Activated CD4-positive, alpha-beta T cell treated with anti-CD3 and anti-CD28 coated beads, Interleukin-2, amount 10 ng/mL, durations not matched to agents 7 days and 5 days (primary cell): ENCODE results near the gene ITSN1. TPM values are rescaled to one million over a fixed set of nuclear protein-coding genes. Genes with fewer than 3 reads are reported as not detected.
"Not testable (repeated sequence)": the region's sequence is repeated elsewhere in the genome, so short reads cannot be mapped to it uniquely, and the experiment has no call there.

Experiments used
- CTCF ChIA-PET: fragments of 350-600 bp; sonication (Branson Sonifier 250); formaldehyde crosslinking; loops from one replicate; lab custom pipeline; 2021; ENCODE audit warnings: antibody characterized with exemption; lab: Charles Lee
- POLR2A ChIA-PET: fragments of 350-600 bp; sonication (Branson Sonifier 250); formaldehyde crosslinking; loops from one replicate; lab custom pipeline; 2021; ENCODE audit warnings: antibody characterized with exemption; lab: Charles Lee
- DNase-seq: peaks from one replicate; pipeline ENCODE4 v3.0.0-alpha.2; 2020
- H3K27ac Mint-ChIP-seq: one replicate; pipeline ENCODE4 v1.8.0; 2021; ENCODE audit warnings: mild to moderate bottlenecking, moderate library complexity, mixed read lengths
- H3K27me3 Mint-ChIP-seq: one replicate; pipeline ENCODE4 v1.8.0; 2021; ENCODE audit warnings: mixed read lengths
- H3K36me3 Mint-ChIP-seq: one replicate; pipeline ENCODE4 v1.8.0; 2021; ENCODE audit warnings: low read depth, mixed read lengths
- H3K4me1 Mint-ChIP-seq: one replicate; pipeline ENCODE4 v1.8.0; 2021; ENCODE audit warnings: mixed read lengths
- H3K4me3 Mint-ChIP-seq: one replicate; pipeline ENCODE4 v1.8.0; 2021; ENCODE audit warnings: mild to moderate bottlenecking, moderate library complexity, mixed read lengths
- H3K9me3 Mint-ChIP-seq: one replicate; pipeline ENCODE4 v1.8.0; 2021; ENCODE audit warnings: mixed read lengths
- total RNA-seq, 2 experiments: library from RNA; stranded (reverse); gene quantifications; one replicate each; pipeline ENCODE4 v1.2.3, GENCODE V29; 2021

Gene ITSN1
- total RNA-seq, 2 experiments from 2014 or later: 3.0 to 3.3 TPM

DNA sequence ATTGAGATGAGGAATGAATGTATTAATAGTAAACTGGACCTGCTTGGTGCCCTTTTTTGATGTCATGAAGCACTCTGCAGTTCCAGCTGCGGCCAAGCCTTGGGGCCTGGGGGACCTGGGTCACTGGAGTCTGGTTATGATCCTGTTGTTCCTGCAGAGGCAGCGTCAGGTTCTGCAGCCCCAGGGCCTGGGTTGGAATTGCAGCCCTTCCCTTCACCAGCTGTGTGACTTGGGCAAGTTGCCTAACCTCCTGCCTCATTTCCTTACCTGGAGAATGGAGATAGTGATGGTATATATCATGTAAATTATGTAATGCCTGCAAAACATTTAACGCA lies 282.4 kb downstream of the ITSN1 start:
- H3K36me3 Mint-ChIP-seq: peaks cover 10% of the 10 kb centered on the region
- DNase-seq: no peak
- POLR2A ChIA-PET: interaction anchor here (1.5 kb wide), 1 partner anchor 423 kb away, joined by 6 read pairs; no protein-coding TSS in a partner anchor
- H3K27me3 Mint-ChIP-seq: no peaks in the 10 kb centered on the region
- CTCF ChIA-PET: interaction anchor here (0.7 to 2.5 kb wide), 42 partner anchors 9 to 679 kb away, joined by 3 to 34 read pairs (median 4); no protein-coding TSS in a partner anchor
- H3K27ac Mint-ChIP-seq: peak overlapping the region; percentile 31
- H3K9me3 Mint-ChIP-seq: no peaks in the 10 kb centered on the region
- H3K4me3 Mint-ChIP-seq: no peak overlapping the region
- peaks cover 15% of the 10 kb centered on the region for H3K4me1 Mint-ChIP-seq

DNA sequence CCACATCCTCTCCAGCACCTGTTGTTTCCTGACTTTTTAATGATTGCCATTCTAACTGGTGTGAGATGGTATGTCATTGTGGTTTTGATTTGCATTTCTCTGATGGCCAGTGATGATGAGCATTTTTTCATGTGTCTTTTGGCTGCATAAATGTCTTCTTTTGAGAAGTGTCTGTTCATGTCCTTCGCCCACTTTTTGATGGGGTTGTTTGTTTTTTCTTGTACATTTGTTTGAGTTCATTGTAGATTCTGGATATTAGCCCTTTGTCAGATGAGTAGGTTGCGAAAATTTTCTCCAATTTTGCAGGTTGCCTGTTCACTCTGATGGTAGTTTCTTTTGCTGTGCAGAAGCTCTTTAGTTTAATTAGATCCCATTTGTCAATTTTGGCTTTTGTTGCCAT lies 283.9 kb downstream of the ITSN1 start:
- H3K4me3 Mint-ChIP-seq, H3K27me3 Mint-ChIP-seq, H3K9me3 Mint-ChIP-seq, DNase-seq, CTCF ChIA-PET, POLR2A ChIA-PET: not testable (repeated sequence)
- H3K36me3 Mint-ChIP-seq: peaks cover 10% of the 10 kb centered on the region
- H3K4me1 Mint-ChIP-seq: peaks cover 17% of the 10 kb centered on the region
- H3K27ac Mint-ChIP-seq: peak overlapping the region; percentile 50

DNA sequence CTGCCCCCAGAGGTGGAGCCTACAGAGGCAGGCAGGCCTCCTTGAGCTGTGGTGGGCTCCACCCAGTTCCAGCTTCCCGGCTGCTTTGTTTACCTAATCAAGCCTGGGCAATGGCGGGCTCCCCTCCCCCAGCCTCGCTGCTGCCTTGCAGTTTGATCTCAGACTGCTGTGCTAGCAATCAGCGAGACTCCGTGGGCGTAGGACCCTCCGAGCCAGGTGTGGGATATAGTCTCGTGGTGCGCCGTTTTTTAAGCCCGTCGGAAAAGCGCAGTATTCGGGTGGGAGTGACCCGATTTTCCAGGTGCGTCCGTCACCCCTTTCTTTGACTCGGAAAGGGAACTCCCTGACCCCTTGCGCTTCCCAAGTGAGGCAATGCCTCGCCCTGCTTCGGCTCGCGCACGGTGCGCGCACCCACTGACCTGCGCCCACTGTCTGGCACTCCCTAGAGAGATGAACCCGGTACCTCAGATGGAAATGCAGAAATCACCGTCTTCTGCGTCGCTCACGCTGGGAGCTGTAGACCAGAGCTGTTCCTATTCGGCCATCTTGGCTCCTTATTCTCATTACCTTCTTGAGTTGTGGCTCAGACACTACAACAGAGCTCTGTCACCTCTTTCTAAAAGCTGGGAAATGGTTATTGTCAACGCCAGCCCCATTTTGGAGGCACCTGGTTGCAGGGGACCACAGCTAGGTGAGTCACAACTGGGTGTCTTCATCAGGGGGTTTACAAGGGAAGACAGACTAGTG lies 288.9 kb downstream of the ITSN1 start:
- not testable (repeated sequence) for H3K27me3 Mint-ChIP-seq, H3K9me3 Mint-ChIP-seq
- peak overlapping the region; percentile 100 for H3K27ac Mint-ChIP-seq
- peaks cover 36% of the 10 kb centered on the region for H3K36me3 Mint-ChIP-seq
- CTCF ChIA-PET: interaction anchor here (1.4 to 9.6 kb wide), 3 partner anchors 7 to 28 kb away, joined by 3 to 78 read pairs (median 20); no protein-coding TSS in a partner anchor
- POLR2A ChIA-PET: interaction anchor here (0.7 to 2.7 kb wide), 3 partner anchors 13 to 46 kb away, joined by 3 to 28 read pairs (median 4); no protein-coding TSS in a partner anchor
- peak; percentile 67 for DNase-seq
- peak overlapping the region; percentile 99 for H3K4me3 Mint-ChIP-seq
- peaks cover 42% of the 10 kb centered on the region for H3K4me1 Mint-ChIP-seq

DNA sequence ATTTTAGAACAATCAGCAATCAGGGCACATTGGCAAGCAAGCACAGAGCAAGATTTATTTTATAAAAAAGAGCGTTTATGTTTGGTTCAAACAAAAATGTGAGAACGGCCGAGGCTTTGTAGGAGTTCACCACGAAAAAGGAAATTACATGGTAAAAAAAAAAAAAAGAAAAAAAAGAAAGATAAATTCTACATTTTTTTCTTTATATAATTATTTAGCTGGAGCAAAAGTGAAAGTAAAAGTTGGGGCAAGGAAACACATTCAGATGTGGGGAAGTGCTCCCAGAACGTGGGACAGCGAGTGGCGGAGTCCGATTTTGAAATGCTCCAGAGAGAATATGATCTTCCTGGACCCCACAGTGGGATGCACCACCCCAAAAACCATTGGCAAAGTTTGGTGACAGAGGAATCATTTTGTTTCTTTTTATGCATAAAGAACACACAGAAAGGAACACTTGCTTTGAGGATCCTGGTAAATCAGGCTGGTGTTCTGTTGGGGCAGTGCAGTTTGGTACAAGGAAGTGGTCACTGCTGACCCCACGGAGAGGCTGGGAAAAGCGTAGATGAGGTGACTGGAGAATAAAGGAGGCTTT lies 289.6 kb downstream of the ITSN1 start:
- H3K4me3 Mint-ChIP-seq: peak overlapping the region; percentile 99
- POLR2A ChIA-PET: interaction anchor here (0.6 to 2.7 kb wide), 4 partner anchors 13 to 45 kb away, joined by 3 to 28 read pairs (median 4); no protein-coding TSS in a partner anchor
- no peaks in the 10 kb centered on the region for H3K9me3 Mint-ChIP-seq
- CTCF ChIA-PET: interaction anchor here (0.7 to 9.6 kb wide), 7 partner anchors 8 to 69 kb away, joined by 3 to 78 read pairs (median 3); no protein-coding TSS in a partner anchor
- H3K36me3 Mint-ChIP-seq: peaks cover 43% of the 10 kb centered on the region
- H3K27ac Mint-ChIP-seq: peak overlapping the region; percentile 100
- H3K4me1 Mint-ChIP-seq: peaks cover 49% of the 10 kb centered on the region
- DNase-seq: peak; percentile 38
- no peaks in the 10 kb centered on the region for H3K27me3 Mint-ChIP-seq

DNA sequence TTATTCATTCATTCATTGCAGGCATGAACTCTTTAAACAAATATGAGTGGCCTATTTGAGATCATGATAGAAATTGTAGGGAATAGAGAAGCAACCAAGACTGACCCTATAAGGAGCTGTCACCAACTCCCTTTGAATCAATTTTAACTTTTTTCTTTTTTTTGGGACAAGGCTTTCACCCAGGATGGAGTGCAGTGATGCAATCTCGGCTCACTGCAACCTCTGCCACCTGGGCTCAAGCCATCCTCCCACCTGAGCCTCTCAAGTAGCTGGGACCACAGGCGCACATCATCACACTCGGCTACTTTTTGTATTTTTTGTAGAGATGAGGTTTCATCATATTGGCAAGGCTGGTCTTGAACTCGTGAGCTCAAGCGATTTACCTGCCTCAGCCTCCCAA lies 290.4 kb downstream of the ITSN1 start:
- no peaks in the 10 kb centered on the region for H3K9me3 Mint-ChIP-seq
- POLR2A ChIA-PET: interaction anchor here (2.7 kb wide), 1 partner anchor 16 kb away, joined by 28 read pairs; no protein-coding TSS in a partner anchor
- H3K27me3 Mint-ChIP-seq: no peaks in the 10 kb centered on the region
- H3K4me1 Mint-ChIP-seq: peaks cover 56% of the 10 kb centered on the region
- H3K27ac Mint-ChIP-seq: peak overlapping the region; percentile 100
- no peak for DNase-seq
- CTCF ChIA-PET: interaction anchor here (0.8 to 9.6 kb wide), 7 partner anchors 9 to 266 kb away, joined by 3 to 78 read pairs (median 4); no protein-coding TSS in a partner anchor
- H3K4me3 Mint-ChIP-seq: peak overlapping the region; percentile 99
- H3K36me3 Mint-ChIP-seq: peaks cover 49% of the 10 kb centered on the region

DNA sequence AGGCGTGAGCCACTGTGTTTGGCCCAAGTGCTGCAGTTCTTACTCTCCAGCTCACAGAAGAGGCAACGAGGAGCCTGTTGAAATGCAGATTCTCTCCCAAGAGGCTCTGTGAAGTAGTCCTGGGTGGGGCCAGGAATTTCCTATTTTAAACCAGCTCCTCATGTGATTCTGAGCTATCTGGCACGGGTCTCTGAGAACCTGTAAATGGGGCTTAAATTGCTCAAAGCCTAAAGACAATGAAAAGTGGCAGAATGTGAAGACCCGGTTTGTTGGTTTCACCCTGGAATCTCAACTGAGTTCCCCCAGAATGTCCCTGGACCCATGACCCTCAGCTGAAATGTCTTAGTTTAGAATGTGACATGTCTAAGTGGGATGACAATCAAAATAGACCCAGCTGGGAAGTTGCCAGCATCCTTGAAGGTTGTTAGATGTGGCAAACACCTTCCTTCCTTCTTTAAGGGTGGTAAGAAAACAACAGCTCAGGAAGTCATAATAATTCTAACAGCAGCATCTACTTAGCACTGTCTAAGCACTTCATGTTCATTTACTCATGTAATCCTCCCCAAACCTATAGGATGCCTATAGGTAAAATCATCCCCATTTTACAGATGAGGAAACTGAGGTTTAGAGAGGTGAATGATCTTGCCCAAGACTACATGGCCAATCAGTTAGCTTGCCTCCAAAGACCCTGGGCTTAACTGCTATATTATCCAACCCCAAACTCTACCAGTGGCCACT lies 294.2 kb downstream of the ITSN1 start:
- peaks cover 78% of the 10 kb centered on the region for H3K4me1 Mint-ChIP-seq
- H3K36me3 Mint-ChIP-seq: peaks cover 76% of the 10 kb centered on the region
- peak overlapping the region; percentile 95 for H3K27ac Mint-ChIP-seq
- ChIA-PET CTCF (interaction anchor here (0.9 to 9.6 kb wide), 7 partner anchors 11 to 193 kb away, joined by 3 to 78 read pairs (median 3); no protein-coding TSS in a partner anchor), POLR2A (interaction anchor here (0.6 to 0.9 kb wide), 2 partner anchors 10 to 13 kb away, joined by 4 to 5 read pairs; no protein-coding TSS in a partner anchor)
- peaks cover 6% of the 10 kb centered on the region for H3K9me3 Mint-ChIP-seq
- H3K4me3 Mint-ChIP-seq: peak overlapping the region; percentile 52
- no peaks in the 10 kb centered on the region for H3K27me3 Mint-ChIP-seq
- peak; percentile 55 for DNase-seq

DNA sequence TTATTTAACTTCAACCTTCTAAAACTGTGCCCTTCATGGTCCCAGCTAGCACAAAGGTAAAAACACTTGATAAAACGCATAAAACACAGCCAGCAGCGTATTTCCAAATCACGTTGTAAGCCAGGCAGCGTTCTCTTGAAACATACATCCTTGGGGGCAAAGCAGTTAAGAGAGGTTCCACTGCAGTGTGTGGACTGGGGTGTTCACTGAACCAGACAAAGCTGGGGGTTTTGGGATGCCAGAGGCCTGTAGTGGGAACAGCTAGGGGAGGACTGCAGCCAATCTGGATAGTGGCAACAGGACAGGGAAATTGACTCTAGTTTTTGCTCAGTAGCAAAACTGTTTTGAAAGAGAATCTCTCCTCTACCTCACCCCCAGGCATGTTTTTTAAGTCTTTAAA lies 294.8 kb downstream of the ITSN1 start:
- Mint-ChIP-seq H3K4me1 (peaks cover 74% of the 10 kb centered on the region), H3K9me3 (peaks cover 6% of the 10 kb centered on the region), H3K4me3 (peak overlapping the region; percentile 52), H3K36me3 (peaks cover 74% of the 10 kb centered on the region), H3K27me3 (no peaks in the 10 kb centered on the region), H3K27ac (peak overlapping the region; percentile 95)
- POLR2A ChIA-PET: interaction anchor here (0.6 to 1.0 kb wide), 2 partner anchors 9 to 11 kb away, joined by 3 to 5 read pairs; no protein-coding TSS in a partner anchor
- no peak for DNase-seq
- CTCF ChIA-PET: interaction anchor here (0.7 to 9.6 kb wide), 4 partner anchors 11 to 183 kb away, joined by 3 to 78 read pairs (median 6); no protein-coding TSS in a partner anchor

DNA sequence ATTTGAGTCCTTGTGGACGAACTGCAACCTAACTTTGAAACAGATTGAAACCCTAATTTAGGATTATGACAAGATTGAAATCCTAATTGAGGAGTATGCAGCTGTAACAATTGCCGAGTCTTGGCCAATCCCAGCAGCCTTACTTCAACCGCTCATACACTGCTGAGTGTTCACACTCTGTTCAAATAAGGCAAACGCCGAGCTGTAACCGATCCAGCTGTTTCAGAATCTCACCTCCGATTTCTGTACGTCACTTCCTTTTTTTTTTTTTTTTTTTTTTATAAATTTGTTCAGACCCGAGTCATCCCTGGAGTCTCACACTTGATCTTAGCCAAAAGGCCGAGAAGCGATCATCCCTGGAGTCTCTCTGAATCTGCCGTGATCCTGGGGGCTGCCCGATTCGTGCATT lies 295.6 kb downstream of the ITSN1 start:
- H3K4me3 Mint-ChIP-seq: no peak overlapping the region
- no peaks in the 10 kb centered on the region for H3K27me3 Mint-ChIP-seq
- peaks cover 73% of the 10 kb centered on the region for H3K36me3 Mint-ChIP-seq
- peaks cover 70% of the 10 kb centered on the region for H3K4me1 Mint-ChIP-seq
- H3K9me3 Mint-ChIP-seq: peaks cover 6% of the 10 kb centered on the region
- POLR2A ChIA-PET: interaction anchor here (1.0 kb wide), 1 partner anchor 11 kb away, joined by 3 read pairs; no protein-coding TSS in a partner anchor
- H3K27ac Mint-ChIP-seq: peak overlapping the region; percentile 95
- CTCF ChIA-PET: interaction anchor here (0.6 to 9.6 kb wide), 11 partner anchors 10 to 607 kb away, joined by 3 to 78 read pairs (median 4); partner anchors contain the start of genes MRPS6 and SLC5A3
- no peak for DNase-seq

DNA sequence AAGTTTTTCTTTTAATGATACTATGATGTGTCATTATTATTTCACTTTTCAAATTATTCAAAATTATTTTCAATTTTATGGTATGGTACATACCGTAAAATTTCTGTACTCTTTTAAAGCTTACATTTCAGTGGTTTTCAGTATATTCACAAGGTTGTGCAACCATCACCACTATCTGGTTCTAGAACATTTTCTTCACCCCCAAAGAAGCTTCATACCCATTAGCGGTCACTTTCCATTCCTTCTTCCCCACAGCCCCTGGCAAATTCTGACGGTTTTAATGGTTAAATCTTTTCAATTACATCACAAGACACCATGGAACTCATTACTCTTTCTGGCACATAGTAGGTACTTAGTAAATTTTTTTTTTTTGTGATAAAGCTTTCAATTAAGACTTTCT lies 296.1 kb downstream of the ITSN1 start:
- peaks cover 73% of the 10 kb centered on the region for H3K36me3 Mint-ChIP-seq

DNA sequence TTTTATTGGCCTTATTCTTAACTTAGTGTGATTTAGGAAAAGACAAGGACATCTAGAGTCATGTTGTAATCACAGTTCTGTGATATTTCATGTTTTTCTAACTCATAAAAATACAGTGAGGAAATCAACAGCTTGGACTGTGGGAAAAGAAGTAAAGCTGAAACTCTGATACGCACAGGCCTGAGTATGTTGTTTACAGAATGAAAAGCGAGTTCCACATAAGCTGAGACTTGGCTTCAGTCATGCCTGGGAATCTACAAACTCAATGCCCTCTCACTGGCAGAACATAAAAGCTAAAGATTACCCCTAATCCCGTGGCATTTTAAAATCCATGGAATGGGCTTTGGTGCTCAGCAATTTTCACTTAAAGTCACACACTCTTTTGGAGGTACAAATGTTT lies 296.9 kb downstream of the ITSN1 start:
- DNase-seq: no peak
- ChIA-PET POLR2A (interaction anchor here (0.7 kb wide), 1 partner anchor 147 kb away, joined by 4 read pairs; no protein-coding TSS in a partner anchor), CTCF (interaction anchor here (0.8 to 9.6 kb wide), 5 partner anchors 9 to 134 kb away, joined by 3 to 78 read pairs (median 3); partner anchors contain the start of genes MRPS6 and SLC5A3)
- peaks cover 79% of the 10 kb centered on the region for H3K36me3 Mint-ChIP-seq
- H3K4me1 Mint-ChIP-seq: peaks cover 66% of the 10 kb centered on the region
- no peak overlapping the region for H3K4me3 Mint-ChIP-seq
- H3K9me3 Mint-ChIP-seq: peaks cover 7% of the 10 kb centered on the region
- no peak overlapping the region for H3K27ac Mint-ChIP-seq
- H3K27me3 Mint-ChIP-seq: no peaks in the 10 kb centered on the region

More for the DNA sequence above, 296.1 kb downstream of the ITSN1 start:
- Mint-ChIP-seq H3K27me3 (no peaks in the 10 kb centered on the region), H3K4me1 (peaks cover 66% of the 10 kb centered on the region), H3K27ac (peak overlapping the region; percentile 95), H3K4me3 (no peak overlapping the region), H3K9me3 (peaks cover 6% of the 10 kb centered on the region)
- CTCF ChIA-PET: interaction anchor here (0.8 to 9.6 kb wide), 6 partner anchors 10 to 191 kb away, joined by 3 to 78 read pairs (median 4); partner anchors contain the start of genes MRPS6 and SLC5A3
- POLR2A ChIA-PET: no interaction called here
- DNase-seq: no peak

DNA sequence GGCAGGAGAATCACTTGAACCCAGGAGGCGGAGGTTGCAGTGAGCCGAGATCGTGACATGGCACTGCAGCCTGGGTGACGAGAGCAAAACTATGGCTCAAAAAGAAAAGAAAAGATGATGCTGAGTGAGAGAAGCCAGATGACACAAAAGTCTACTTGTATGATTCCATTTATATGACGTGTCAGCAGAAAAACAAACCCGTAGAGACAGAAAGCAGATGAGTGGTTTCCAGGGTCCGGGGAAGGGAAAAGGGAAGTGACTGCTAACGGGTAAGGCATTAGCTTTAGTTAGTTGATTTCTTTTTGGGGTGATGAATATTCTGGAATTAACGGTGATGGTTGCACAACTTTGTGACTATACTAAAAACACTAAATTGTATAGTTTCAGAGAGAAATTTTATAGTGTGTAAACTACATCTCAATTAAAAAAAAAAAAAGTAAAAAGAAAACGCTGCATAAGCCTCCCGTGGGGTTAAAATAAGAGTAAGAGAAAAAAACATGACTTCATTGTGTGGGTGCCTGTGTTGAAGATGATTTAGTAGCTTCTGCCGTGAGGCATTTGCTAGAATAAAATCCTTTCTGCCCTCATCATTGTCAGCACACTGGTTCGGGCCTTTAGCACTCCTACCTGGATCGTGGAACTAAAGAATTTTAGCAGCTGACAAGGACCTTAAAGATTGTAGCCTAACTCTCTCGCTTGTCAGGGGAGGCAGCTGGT lies 298.0 kb downstream of the ITSN1 start:
- peaks cover 84% of the 10 kb centered on the region for H3K36me3 Mint-ChIP-seq
- no peaks in the 10 kb centered on the region for H3K27me3 Mint-ChIP-seq
- ChIA-PET CTCF (interaction anchor here (0.7 to 9.6 kb wide), 6 partner anchors 8 to 135 kb away, joined by 3 to 78 read pairs (median 4); no protein-coding TSS in a partner anchor), POLR2A (no interaction called here)
- peaks cover 16% of the 10 kb centered on the region for H3K9me3 Mint-ChIP-seq
- H3K27ac Mint-ChIP-seq: no peak overlapping the region
- DNase-seq: no peak
- no peak overlapping the region for H3K4me3 Mint-ChIP-seq
- H3K4me1 Mint-ChIP-seq: peaks cover 64% of the 10 kb centered on the region
